ENCODE data around the gene CHD3.

GRCh38 chr17:7959503-7960253 lies 71.1 kb downstream of the CHD3 start:
- TF ChIP-seq, protein P1, sequence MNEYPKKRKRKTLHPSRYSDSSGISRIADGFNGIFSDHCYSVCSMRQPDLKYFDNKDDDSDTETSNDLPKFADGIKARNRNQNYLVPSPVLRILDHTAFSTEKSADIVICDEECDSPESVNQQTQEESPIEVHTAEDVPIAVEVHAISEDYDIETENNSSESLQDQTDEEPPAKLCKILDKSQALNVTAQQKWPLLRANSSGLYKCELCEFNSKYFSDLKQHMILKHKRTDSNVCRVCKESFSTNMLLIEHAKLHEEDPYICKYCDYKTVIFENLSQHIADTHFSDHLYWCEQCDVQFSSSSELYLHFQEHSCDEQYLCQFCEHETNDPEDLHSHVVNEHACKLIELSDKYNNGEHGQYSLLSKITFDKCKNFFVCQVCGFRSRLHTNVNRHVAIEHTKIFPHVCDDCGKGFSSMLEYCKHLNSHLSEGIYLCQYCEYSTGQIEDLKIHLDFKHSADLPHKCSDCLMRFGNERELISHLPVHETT (CRISPR knock-in tag; conservative IDR thresholded peaks at IDR 0.05): no peak
- TF ChIP-seq MAX (IDR thresholded peaks at IDR 0.05) (no peak), NFIC (IDR thresholded peaks at IDR 0.05; ENCODE audit: low read length) (no peak), MTA3 (CRISPR knock-in tag; IDR thresholded peaks at IDR 0.05) (no peak), FOXJ3 (CRISPR knock-in tag; IDR thresholded peaks at IDR 0.05; ENCODE audit: borderline replicate concordance) (no peak), FOSL1 (CRISPR knock-in tag; IDR thresholded peaks at IDR 0.05; ENCODE audit: borderline replicate concordance) (no peak), CHD2 (IDR thresholded peaks at IDR 0.05; ENCODE audit: low read depth, low read length) (no peak), ZFP1 (CRISPR knock-in tag; IDR thresholded peaks at IDR 0.05) (no peak), JUND (CRISPR knock-in tag; IDR thresholded peaks at IDR 0.05) (no peak)
- TF ChIP-seq, protein P2, sequence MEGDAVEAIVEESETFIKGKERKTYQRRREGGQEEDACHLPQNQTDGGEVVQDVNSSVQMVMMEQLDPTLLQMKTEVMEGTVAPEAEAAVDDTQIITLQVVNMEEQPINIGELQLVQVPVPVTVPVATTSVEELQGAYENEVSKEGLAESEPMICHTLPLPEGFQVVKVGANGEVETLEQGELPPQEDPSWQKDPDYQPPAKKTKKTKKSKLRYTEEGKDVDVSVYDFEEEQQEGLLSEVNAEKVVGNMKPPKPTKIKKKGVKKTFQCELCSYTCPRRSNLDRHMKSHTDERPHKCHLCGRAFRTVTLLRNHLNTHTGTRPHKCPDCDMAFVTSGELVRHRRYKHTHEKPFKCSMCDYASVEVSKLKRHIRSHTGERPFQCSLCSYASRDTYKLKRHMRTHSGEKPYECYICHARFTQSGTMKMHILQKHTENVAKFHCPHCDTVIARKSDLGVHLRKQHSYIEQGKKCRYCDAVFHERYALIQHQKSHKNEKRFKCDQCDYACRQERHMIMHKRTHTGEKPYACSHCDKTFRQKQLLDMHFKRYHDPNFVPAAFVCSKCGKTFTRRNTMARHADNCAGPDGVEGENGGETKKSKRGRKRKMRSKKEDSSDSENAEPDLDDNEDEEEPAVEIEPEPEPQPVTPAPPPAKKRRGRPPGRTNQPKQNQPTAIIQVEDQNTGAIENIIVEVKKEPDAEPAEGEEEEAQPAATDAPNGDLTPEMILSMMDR (CRISPR knock-in tag; IDR thresholded peaks at IDR 0.05): no peak
